Measurements from ENCODE around the gene SNRNP25. TPM values are rescaled to one million over a fixed set of nuclear protein-coding genes. Genes with fewer than 3 reads are reported as not detected.

SNRNP25 gene
- total and polyA plus RNA-seq, 11 donors, result 41.6 to 127 (median 56.7) TPM

DNA sequence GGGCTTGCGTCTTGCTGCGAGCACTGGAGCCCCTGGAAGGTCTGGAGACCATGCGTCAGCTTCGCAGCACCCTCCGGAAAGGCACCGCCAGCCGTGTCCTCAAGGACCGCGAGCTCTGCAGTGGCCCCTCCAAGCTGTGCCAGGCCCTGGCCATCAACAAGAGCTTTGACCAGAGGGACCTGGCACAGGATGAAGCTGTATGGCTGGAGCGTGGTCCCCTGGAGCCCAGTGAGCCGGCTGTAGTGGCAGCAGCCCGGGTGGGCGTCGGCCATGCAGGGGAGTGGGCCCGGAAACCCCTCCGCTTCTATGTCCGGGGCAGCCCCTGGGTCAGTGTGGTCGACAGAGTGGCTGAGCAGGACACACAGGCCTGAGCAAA, 31.8 kb downstream of the SNRNP25 start:
- Histone ChIP-seq H3K27me3 (no peaks in the 10 kb centered on the region), H3K36me3 (peaks cover 0 to 61% (median 54%) of the 10 kb centered on the region in 9 donors), H3K27ac (peak overlapping the region; percentile 31 to 81 (median 72)), H3K9me3 (no peaks in the 10 kb centered on the region), H3K4me3 (no peak overlapping the region), H3K4me1 (peaks cover 7 to 35% (median 26%) of the 10 kb centered on the region in 12 donors)
- DNase-seq (peak in 1 of 5 donors; percentile 54), ATAC-seq (no peak)
- no peak for TF ChIP-seq POLR2A (IDR thresholded peaks at IDR 0.05)
- TF ChIP-seq, protein P1, sequence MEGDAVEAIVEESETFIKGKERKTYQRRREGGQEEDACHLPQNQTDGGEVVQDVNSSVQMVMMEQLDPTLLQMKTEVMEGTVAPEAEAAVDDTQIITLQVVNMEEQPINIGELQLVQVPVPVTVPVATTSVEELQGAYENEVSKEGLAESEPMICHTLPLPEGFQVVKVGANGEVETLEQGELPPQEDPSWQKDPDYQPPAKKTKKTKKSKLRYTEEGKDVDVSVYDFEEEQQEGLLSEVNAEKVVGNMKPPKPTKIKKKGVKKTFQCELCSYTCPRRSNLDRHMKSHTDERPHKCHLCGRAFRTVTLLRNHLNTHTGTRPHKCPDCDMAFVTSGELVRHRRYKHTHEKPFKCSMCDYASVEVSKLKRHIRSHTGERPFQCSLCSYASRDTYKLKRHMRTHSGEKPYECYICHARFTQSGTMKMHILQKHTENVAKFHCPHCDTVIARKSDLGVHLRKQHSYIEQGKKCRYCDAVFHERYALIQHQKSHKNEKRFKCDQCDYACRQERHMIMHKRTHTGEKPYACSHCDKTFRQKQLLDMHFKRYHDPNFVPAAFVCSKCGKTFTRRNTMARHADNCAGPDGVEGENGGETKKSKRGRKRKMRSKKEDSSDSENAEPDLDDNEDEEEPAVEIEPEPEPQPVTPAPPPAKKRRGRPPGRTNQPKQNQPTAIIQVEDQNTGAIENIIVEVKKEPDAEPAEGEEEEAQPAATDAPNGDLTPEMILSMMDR (IDR thresholded peaks at IDR 0.05), result no peak
- intact Hi-C loops (cut with DNase I), result no loop called here
- 69 to 77% (median 74%) methylated on average over 12 to 18 of the region's 18 CpGs for WGBS, 4 donors

DNA sequence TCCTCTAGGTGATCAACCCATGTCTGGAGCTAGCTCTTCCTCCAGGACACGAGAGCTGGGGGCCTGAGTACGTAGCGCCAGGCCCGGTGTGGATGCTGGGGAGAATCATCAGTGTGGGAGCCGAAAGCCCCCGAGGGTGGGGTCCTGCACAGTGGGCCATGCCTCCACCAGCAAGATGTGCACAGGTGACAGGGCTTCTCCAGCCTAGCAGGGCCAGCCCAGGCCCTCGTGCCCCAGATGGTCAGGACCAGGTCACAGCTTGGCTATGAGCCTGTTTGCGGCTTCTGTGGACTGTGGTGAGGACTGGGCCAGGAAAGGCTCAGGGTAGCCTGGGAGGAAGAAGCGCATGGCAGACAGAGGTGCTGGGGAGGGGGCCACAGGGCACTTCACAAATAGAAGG, 32.2 kb downstream of the SNRNP25 start:
- Histone ChIP-seq H3K27me3 (no peaks in the 10 kb centered on the region), H3K36me3 (peaks cover 0 to 62% (median 49%) of the 10 kb centered on the region in 9 donors), H3K9me3 (no peaks in the 10 kb centered on the region), H3K4me1 (peaks cover 7 to 35% (median 27%) of the 10 kb centered on the region in 12 donors), H3K4me3 (no peak overlapping the region), H3K27ac (peak overlapping the region in 9 of 12 donors; percentile 28 to 81 (median 73))
- TF ChIP-seq, protein P1 (IDR thresholded peaks at IDR 0.05), result no peak
- TF ChIP-seq POLR2A (IDR thresholded peaks at IDR 0.05), result no peak
- intact Hi-C loops (cut with DNase I), result no loop called here
- WGBS, 4 donors, result 76 to 88% (median 78%) methylated on average over 7 to 9 of the region's 9 CpGs
- no peak for ATAC-seq
- peak in 1 of 5 donors; percentile 30 for DNase-seq

DNA sequence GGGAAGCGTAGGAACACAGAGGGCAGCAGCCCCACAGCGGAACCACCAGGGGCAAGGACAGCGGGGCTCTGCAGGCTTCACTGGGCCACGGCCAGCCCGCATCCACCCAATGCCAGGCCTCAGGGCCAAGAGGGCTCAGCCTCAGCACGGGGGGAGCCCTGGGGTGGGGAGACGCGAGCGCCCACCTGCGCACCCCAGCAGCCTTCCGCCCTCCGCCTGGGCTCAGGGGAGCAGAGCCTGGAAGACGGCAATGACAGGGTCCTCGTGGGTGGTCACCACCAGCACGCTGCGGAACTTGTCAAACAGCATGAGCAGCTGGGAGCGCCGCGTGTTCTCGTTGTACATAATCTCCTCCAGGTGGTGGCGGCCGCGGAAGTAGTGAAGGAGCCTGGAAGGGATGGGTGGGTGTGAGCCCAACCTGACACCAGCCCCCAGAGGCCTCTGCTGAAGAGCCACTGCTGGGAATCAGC, 32.9 kb downstream of the SNRNP25 start:
- H3K27me3 ChIP-seq, result no peaks in the 10 kb centered on the region
- peak in 1 of 5 donors; percentile 59 for DNase-seq
- ATAC-seq, result no peak
- intact Hi-C loops (cut with DNase I), result no loop called here
- no peaks in the 10 kb centered on the region for H3K9me3 ChIP-seq
- TF ChIP-seq POLR2A (IDR thresholded peaks at IDR 0.05), result no peak
- TF ChIP-seq, protein P1 (IDR thresholded peaks at IDR 0.05), result no peak
- peaks cover 7 to 41% (median 29%) of the 10 kb centered on the region in 12 donors for H3K4me1 ChIP-seq
- no peak overlapping the region for H3K4me3 ChIP-seq
- H3K36me3 ChIP-seq, result peaks cover 0 to 57% (median 49%) of the 10 kb centered on the region in 9 donors
- 90 to 93% (median 91%) methylated on average over 13 to 23 of the region's 23 CpGs for WGBS, 4 donors
- peak overlapping the region in 1 of 12 donors; percentile 80 for H3K27ac ChIP-seq

DNA sequence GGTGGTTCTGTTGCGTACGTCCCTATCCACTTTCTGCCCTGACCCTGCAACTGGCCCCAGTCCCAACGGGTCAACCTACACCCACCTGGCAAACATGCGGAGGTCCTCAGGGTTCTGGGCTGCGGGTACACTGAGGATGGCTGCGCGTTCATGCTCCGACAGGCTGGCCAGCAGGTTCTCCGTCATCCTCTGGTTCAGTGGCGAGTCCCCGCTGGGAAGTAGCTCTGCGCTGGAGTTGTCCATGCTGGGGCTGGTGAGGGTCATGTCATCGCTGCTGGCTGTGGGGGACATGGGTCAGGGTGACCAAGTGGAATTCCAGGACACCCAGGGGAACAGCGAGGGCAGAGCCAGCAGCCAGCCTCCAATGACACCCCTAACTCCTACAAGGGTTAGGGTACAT, 35.0 kb downstream of the SNRNP25 start:
- intact Hi-C loops (cut with DNase I), result no loop called here
- H3K4me3 ChIP-seq, result no peak overlapping the region
- H3K27me3 ChIP-seq, result no peaks in the 10 kb centered on the region
- TF ChIP-seq, protein P1 (IDR thresholded peaks at IDR 0.05), result no peak
- no peak for TF ChIP-seq POLR2A (IDR thresholded peaks at IDR 0.05)
- peaks cover 7 to 44% (median 32%) of the 10 kb centered on the region in 12 donors for H3K4me1 ChIP-seq
- H3K9me3 ChIP-seq, result no peaks in the 10 kb centered on the region
- 70 to 97% (median 96%) methylated on average over 2 to 14 of the region's 14 CpGs for WGBS, 4 donors
- no peak overlapping the region for H3K27ac ChIP-seq
- no peak for DNase-seq
- no peak for ATAC-seq
- H3K36me3 ChIP-seq, result peaks cover 0 to 67% (median 51%) of the 10 kb centered on the region in 9 donors
